GM06990 (cell line): ENCODE measurements around the gene FGF4.

Source experiments
- DNase-seq: peaks from one replicate; pipeline ENCODE4 v3.0.0-alpha.2; 2011; ENCODE audit not compliant: insufficient read length; ENCODE audit errors: extremely low read depth
- H3K27me3 ChIP-seq: replicated peaks from 2 replicates; pipeline ENCODE4 v1.6.0; 2011; ENCODE audit warnings: low read length; ENCODE audit not compliant: control insufficient read depth, insufficient read depth
- H3K36me3 ChIP-seq: 2 replicates; pipeline ENCODE4 v1.5.1; 2011; ENCODE audit warnings: low read length; ENCODE audit not compliant: control insufficient read depth, insufficient read depth
- H3K4me3 ChIP-seq: replicated peaks from 2 replicates; pipeline ENCODE4 v1.5.1; 2011; ENCODE audit warnings: low read depth, mild to moderate bottlenecking, control low read depth, low read length
- CTCF ChIP-seq: IDR thresholded peaks from 2 replicates; pipeline ENCODE4 v1.5.1; 2011; ENCODE audit warnings: low read length, control low read depth, mild to moderate bottlenecking, inconsistent platforms; ENCODE audit not compliant: insufficient read depth, poor library complexity, severe bottlenecking

The FGF4 gene

GRCh38 chr11:69811431-69811830, 36.3 kb upstream of the FGF4 start:
- DNase-seq, result no peak
- Histone ChIP-seq H3K4me3 (no peak overlapping the region), H3K27me3 (no peaks in the 10 kb centered on the region; the same call in 1 of the 2 replicates), H3K36me3 (no peaks in the 10 kb centered on the region)
- TF ChIP-seq CTCF, result no peak

GRCh38 chr11:69810289-69811118, 35.4 kb upstream of the FGF4 start:
- Histone ChIP-seq H3K36me3 (no peaks in the 10 kb centered on the region), H3K27me3 (no peaks in the 10 kb centered on the region), H3K4me3 (no peak overlapping the region)
- TF ChIP-seq CTCF, result no peak
- DNase-seq, result no peak

GRCh38 chr11:69808667-69809086, 33.5 kb upstream of the FGF4 start:
- Histone ChIP-seq H3K27me3 (no peaks in the 10 kb centered on the region), H3K36me3 (no peaks in the 10 kb centered on the region), H3K4me3 (no peak overlapping the region)
- no peak for TF ChIP-seq CTCF
- DNase-seq, result no peak

- no peak for TF ChIP-seq CTCF
- Histone ChIP-seq H3K36me3 (no peaks in the 10 kb centered on the region), H3K27me3 (no peaks in the 10 kb centered on the region), H3K4me3 (no peak overlapping the region)
- no peak for DNase-seq
Measured at GRCh38 chr11:69807106-69807815, 32.1 kb upstream of the FGF4 start.

GRCh38 chr11:69804769-69805508, 29.8 kb upstream of the FGF4 start:
- no peaks in the 10 kb centered on the region for H3K27me3 ChIP-seq
- TF ChIP-seq CTCF, result no peak
- no peaks in the 10 kb centered on the region for H3K36me3 ChIP-seq
- DNase-seq, result no peak
- H3K4me3 ChIP-seq, result no peak overlapping the region
